ENCODE data around the gene BOK. TPM values are rescaled to one million over a fixed set of nuclear protein-coding genes. Genes with fewer than 3 reads are reported as not detected.

The BOK gene
- total RNA-seq, 1 experiment from 2014 or later = 33.9 TPM

DNA sequence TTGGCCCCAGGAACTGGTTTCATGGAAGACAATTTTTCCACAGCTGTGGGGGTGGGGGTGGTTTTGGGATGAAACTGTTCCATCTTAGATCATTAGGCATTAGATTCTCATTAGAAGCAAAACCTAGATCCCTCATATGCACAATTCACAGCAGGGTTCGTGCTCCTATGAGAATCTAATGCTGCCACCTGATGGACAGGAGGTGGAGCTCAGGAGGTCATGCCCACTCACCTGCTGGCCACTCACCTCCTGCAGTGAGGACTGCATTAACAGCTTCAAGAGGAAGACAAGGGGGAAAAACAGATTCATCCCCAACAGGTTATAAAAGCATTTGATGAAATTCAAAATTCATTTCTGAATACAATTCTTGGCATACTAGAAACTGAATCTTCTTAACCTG is 39.9 kb downstream of the BOK start:
- no peak overlapping the region for H3K4me2 ChIP-seq (ENCODE audit: insufficient read depth, insufficient read length, low read length)
- H3K9ac ChIP-seq (ENCODE audit: extremely low read depth, insufficient read length, low read length) = no peak overlapping the region
- DNase-seq = no peak
- peaks cover 25 to 61% (median 57%) of the 10 kb centered on the region in 3 experiments; a peak in 6 of 7 replicates for H3K36me3 Mint-ChIP-seq (ENCODE audit: insufficient read depth in 1 of 3, low read depth in 3 of 3)
- no peak overlapping the region for H4K8ac ChIP-seq (replicated peaks; ENCODE audit: insufficient read length, low read depth, low read length)
- H2BK120ac ChIP-seq (ENCODE audit: low read depth, low read length, poor library complexity, severe bottlenecking) = no peak overlapping the region
- no peaks in the 10 kb centered on the region for H3K79me1 ChIP-seq (ENCODE audit: insufficient read depth, low read depth, low read length, poor library complexity, severe bottlenecking)
- H3K27me3 Mint-ChIP-seq (ENCODE audit: low read depth) = no peaks in the 10 kb centered on the region
- no CpG with 5 or more reads among the region's 1 CpG for WGBS (ENCODE audit: extremely low coverage, insufficient read length, low lambda C conversion rate)
- no peaks in the 10 kb centered on the region for H3K23me2 ChIP-seq (ENCODE audit: insufficient read length, low read depth, low read length, poor library complexity, severe bottlenecking)
- H2AK5ac ChIP-seq (ENCODE audit: insufficient read length, low read length) = no peak overlapping the region
- H3K4ac ChIP-seq (ENCODE audit: low read depth, low read length) = no peak overlapping the region
- H3K27ac ChIP-seq (ENCODE audit: insufficient read length, low read depth, low read length) = no peak overlapping the region
- no peaks in the 10 kb centered on the region for H3K27me3 ChIP-seq (ENCODE audit: insufficient read depth, low read length)
- no peak overlapping the region for H2BK20ac ChIP-seq (ENCODE audit: low read depth, low read length, poor library complexity, severe bottlenecking)
- H3K27ac Mint-ChIP-seq = no peak overlapping the region; a peak in 1 of 7 replicates
- H2BK15ac ChIP-seq (ENCODE audit: low read depth, low read length) = no peak overlapping the region
- no peaks in the 10 kb centered on the region for H4K20me1 ChIP-seq (ENCODE audit: control insufficient read depth, insufficient read depth, insufficient read length)
- H3K9me3 ChIP-seq (ENCODE audit: control insufficient read depth, low read depth, low read length) = no peaks in the 10 kb centered on the region
- TF ChIP-seq, protein P1, sequence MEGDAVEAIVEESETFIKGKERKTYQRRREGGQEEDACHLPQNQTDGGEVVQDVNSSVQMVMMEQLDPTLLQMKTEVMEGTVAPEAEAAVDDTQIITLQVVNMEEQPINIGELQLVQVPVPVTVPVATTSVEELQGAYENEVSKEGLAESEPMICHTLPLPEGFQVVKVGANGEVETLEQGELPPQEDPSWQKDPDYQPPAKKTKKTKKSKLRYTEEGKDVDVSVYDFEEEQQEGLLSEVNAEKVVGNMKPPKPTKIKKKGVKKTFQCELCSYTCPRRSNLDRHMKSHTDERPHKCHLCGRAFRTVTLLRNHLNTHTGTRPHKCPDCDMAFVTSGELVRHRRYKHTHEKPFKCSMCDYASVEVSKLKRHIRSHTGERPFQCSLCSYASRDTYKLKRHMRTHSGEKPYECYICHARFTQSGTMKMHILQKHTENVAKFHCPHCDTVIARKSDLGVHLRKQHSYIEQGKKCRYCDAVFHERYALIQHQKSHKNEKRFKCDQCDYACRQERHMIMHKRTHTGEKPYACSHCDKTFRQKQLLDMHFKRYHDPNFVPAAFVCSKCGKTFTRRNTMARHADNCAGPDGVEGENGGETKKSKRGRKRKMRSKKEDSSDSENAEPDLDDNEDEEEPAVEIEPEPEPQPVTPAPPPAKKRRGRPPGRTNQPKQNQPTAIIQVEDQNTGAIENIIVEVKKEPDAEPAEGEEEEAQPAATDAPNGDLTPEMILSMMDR (conservative IDR thresholded peaks at IDR 0.05) = peak; percentile 43; the same call in 2 of the 3 replicates
- H3K14ac ChIP-seq (ENCODE audit: insufficient read depth, low read length) = no peak overlapping the region
- no peak overlapping the region for H3K18ac ChIP-seq (ENCODE audit: insufficient read length, low read depth, low read length)
- H3K4me3 Mint-ChIP-seq = no peak overlapping the region
- 0 out of 4 replicates have a peak, but pooled peaks cover 0 to 2% of the 10 kb centered on the region in 2 experiments for H3K4me1 Mint-ChIP-seq
- no peaks in the 10 kb centered on the region for H3K9me3 Mint-ChIP-seq
- H4K5ac ChIP-seq (ENCODE audit: insufficient read length, low read depth, low read length) = no peak overlapping the region
- no peak overlapping the region for H2BK12ac ChIP-seq (ENCODE audit: insufficient read length, low read depth, low read length)
- H3K56ac ChIP-seq (ENCODE audit: insufficient read length, low read depth, low read length) = no peak overlapping the region
- no peak overlapping the region for H3T11ph ChIP-seq (ENCODE audit: low read length)
- no peaks in the 10 kb centered on the region for H3K4me1 ChIP-seq (ENCODE audit: insufficient read depth, low read length)
- H3K79me2 ChIP-seq (ENCODE audit: insufficient read depth, low read length) = no peaks in the 10 kb centered on the region
- no peak overlapping the region for H4K91ac ChIP-seq (ENCODE audit: insufficient read length, low read depth, low read length)
- no peak overlapping the region for H2AFZ ChIP-seq (ENCODE audit: low read length)
- H2BK5ac ChIP-seq (ENCODE audit: insufficient read length, low read length) = no peak overlapping the region
- H3K23ac ChIP-seq (ENCODE audit: insufficient read length, low read depth, low read length) = no peak overlapping the region
